ENCODE measurements around the gene NSDHL. TPM values are rescaled to one million over a fixed set of nuclear protein-coding genes. Genes with fewer than 3 reads are reported as not detected.
"Not testable (repeated sequence)": the region's sequence is repeated elsewhere in the genome, so short reads cannot be mapped to it uniquely, and the experiment has no call there.

The NSDHL gene
- total and polyA plus RNA-seq, 2 donors from 2014 or later = 14.3 to 30.9 TPM

DNA sequence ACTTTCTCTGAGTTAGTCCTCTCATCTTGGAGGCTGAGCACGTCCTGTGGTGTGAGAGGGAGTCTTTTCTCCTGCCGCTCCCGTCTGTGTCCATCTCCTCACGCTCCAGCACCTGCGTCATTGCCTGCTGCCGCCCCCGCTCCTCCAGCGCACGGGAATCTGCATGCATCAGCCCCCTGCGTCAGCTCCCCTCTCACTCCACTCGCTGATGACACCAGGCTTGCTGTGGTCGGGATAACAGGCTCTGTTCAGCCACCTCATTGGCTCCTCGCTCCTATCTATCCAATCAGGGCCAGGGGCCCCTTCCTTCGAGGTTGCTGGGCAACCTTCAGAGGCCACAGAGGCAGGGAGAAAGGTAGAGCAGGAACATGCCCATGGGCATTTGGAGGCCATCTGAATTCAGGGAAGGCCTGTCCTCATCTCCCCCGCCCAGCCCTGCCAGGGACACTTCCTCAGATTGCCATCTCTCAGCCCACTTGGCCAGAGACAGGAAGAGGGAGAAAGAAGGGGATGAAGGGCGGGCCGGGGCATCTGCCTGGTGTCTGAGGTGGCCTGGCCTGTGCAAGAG is 76.3 kb downstream of the NSDHL start:
- Histone ChIP-seq H3K4me1 (ENCODE audit: control insufficient read depth in 2 of 3, insufficient read depth in 2 of 3, low read depth in 1 of 3, low read length in 3 of 3) (no peaks in the 10 kb centered on the region), H3K27me3 (ENCODE audit: control insufficient read depth, insufficient read depth, low read length) (no peaks in the 10 kb centered on the region), H3K36me3 (ENCODE audit: control insufficient read depth in 2 of 3, insufficient read depth in 3 of 3, low read length in 3 of 3) (no peaks in the 10 kb centered on the region), H3K4me3 (ENCODE audit: low read length in 3 of 3) (no peak overlapping the region), H3K9ac (ENCODE audit: low read length in 3 of 3) (no peak overlapping the region), H3K27ac (ENCODE audit: low read depth in 2 of 2, low read length in 2 of 2) (no peak overlapping the region), H3K9me3 (ENCODE audit: control insufficient read depth in 2 of 3, insufficient read depth in 1 of 3, low read length in 3 of 3) (no peaks in the 10 kb centered on the region)
- FAIRE-seq = no peak
- peak in 4 of 5 donors; percentile 81 to 87 (median 82) for DNase-seq
- TF ChIP-seq, protein P1, sequence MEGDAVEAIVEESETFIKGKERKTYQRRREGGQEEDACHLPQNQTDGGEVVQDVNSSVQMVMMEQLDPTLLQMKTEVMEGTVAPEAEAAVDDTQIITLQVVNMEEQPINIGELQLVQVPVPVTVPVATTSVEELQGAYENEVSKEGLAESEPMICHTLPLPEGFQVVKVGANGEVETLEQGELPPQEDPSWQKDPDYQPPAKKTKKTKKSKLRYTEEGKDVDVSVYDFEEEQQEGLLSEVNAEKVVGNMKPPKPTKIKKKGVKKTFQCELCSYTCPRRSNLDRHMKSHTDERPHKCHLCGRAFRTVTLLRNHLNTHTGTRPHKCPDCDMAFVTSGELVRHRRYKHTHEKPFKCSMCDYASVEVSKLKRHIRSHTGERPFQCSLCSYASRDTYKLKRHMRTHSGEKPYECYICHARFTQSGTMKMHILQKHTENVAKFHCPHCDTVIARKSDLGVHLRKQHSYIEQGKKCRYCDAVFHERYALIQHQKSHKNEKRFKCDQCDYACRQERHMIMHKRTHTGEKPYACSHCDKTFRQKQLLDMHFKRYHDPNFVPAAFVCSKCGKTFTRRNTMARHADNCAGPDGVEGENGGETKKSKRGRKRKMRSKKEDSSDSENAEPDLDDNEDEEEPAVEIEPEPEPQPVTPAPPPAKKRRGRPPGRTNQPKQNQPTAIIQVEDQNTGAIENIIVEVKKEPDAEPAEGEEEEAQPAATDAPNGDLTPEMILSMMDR (IDR thresholded peaks at IDR 0.05; ENCODE audit: borderline replicate concordance, extremely low read depth, insufficient read depth) = no peak
- intact Hi-C loops (cut with DNase I) = no loop called here

DNA sequence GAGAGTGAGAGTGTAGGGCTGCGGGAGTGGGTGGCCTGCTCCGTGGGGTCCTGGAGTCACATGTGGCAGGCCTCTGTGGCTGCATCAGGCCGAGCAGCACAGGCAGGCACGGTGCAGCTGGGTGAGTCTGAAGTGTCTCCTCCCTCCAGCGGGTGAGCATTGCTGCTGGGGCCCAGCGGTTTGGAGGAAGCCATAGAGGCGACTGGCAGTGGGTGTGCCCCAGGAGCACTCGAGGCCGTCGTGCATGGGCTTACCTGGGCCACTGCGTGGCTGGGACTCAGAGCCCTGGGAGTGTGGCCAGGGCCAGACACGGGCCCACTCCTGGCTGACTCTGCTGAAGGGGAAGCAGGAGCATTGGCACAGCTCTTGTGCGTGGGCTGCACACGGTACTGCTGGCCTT is 77.6 kb downstream of the NSDHL start:
- intact Hi-C loops (cut with DNase I) = no loop called here
- Histone ChIP-seq H3K27me3 (ENCODE audit: control insufficient read depth, insufficient read depth, low read length) (no peaks in the 10 kb centered on the region), H3K9me3 (ENCODE audit: control insufficient read depth in 2 of 3, insufficient read depth in 1 of 3, low read length in 3 of 3) (no peaks in the 10 kb centered on the region), H3K4me1 (ENCODE audit: control insufficient read depth in 2 of 3, insufficient read depth in 2 of 3, low read depth in 1 of 3, low read length in 3 of 3) (no peaks in the 10 kb centered on the region), H3K9ac (ENCODE audit: low read length in 3 of 3) (no peak overlapping the region), H3K27ac (ENCODE audit: low read depth in 2 of 2, low read length in 2 of 2) (no peak overlapping the region), H3K4me3 (ENCODE audit: low read length in 3 of 3) (no peak overlapping the region), H3K36me3 (ENCODE audit: control insufficient read depth in 2 of 3, insufficient read depth in 3 of 3, low read length in 3 of 3) (no peaks in the 10 kb centered on the region)
- no peak for FAIRE-seq
- no peak for DNase-seq
- TF ChIP-seq, protein P1 (IDR thresholded peaks at IDR 0.05; ENCODE audit: borderline replicate concordance, extremely low read depth, insufficient read depth) = no peak

DNA sequence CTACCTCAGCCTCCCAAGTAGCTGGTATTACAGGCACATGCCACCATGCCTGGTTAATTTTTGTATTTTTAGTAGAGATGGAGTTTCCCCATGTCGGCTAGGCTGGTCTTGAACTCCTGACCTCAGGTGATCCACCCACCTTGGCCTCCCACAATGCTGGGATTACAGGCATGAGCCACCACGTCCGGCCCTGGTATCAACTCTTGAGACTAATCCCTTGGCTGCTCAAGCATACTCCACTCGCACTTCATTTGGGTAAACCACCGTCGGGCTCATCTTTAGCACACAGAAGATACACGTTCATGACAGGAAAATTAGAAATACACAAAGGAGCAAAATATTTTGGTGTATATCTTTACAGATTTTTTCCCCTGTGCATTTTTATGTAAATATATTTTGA is 79.2 kb downstream of the NSDHL start:
- H3K4me3 ChIP-seq (ENCODE audit: low read length in 3 of 3); FAIRE-seq; H3K9ac ChIP-seq (ENCODE audit: low read length in 3 of 3); H3K27me3 ChIP-seq (ENCODE audit: control insufficient read depth, insufficient read depth, low read length); intact Hi-C loops (cut with DNase I); H3K4me1 ChIP-seq (ENCODE audit: control insufficient read depth in 2 of 3, insufficient read depth in 2 of 3, low read depth in 1 of 3, low read length in 3 of 3); H3K27ac ChIP-seq (ENCODE audit: low read depth in 2 of 2, low read length in 2 of 2); H3K9me3 ChIP-seq (ENCODE audit: control insufficient read depth in 2 of 3, insufficient read depth in 1 of 3, low read length in 3 of 3); DNase-seq; H3K36me3 ChIP-seq (ENCODE audit: control insufficient read depth in 2 of 3, insufficient read depth in 3 of 3, low read length in 3 of 3): not testable (repeated sequence)

DNA sequence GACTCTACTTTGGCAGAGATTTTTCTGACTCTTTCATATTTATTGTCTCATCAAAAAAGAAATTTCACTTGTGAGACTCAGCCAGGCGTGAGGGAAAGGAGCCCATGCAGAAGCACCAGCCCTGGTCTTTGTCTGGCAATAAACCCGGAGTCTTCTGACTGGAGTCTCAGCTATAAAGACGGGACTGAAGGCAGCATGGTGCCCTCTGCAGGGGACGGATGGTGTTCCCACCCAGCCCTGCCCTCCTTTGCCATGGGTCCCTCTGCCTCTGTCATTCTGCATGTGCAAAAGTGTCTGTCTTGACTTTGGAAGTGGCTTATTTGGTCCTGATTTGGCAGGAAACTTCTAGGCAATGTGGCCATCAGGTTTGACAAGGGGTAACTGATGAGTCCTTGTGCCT is 81.2 kb downstream of the NSDHL start:
- Histone ChIP-seq H3K27me3 (ENCODE audit: control insufficient read depth, insufficient read depth, low read length) (no peaks in the 10 kb centered on the region), H3K9me3 (ENCODE audit: control insufficient read depth in 2 of 3, insufficient read depth in 1 of 3, low read length in 3 of 3) (no peaks in the 10 kb centered on the region), H3K36me3 (ENCODE audit: control insufficient read depth in 2 of 3, insufficient read depth in 3 of 3, low read length in 3 of 3) (no peaks in the 10 kb centered on the region), H3K9ac (ENCODE audit: low read length in 3 of 3) (no peak overlapping the region), H3K27ac (ENCODE audit: low read depth in 2 of 2, low read length in 2 of 2) (no peak overlapping the region), H3K4me3 (ENCODE audit: low read length in 3 of 3) (no peak overlapping the region), H3K4me1 (ENCODE audit: control insufficient read depth in 2 of 3, insufficient read depth in 2 of 3, low read depth in 1 of 3, low read length in 3 of 3) (no peaks in the 10 kb centered on the region)
- no peak for FAIRE-seq
- TF ChIP-seq, protein P1 (IDR thresholded peaks at IDR 0.05; ENCODE audit: borderline replicate concordance, extremely low read depth, insufficient read depth) = no peak
- DNase-seq = no peak
- intact Hi-C loops (cut with DNase I) = no loop called here

Measured in kidney (tissue), 14 donors.